Muscle of leg (tissue), 16 donors: ENCODE data around the gene PACC1. TPM values are rescaled to one million over a fixed set of nuclear protein-coding genes. Genes with fewer than 3 reads are reported as not detected.

Source experiments
- DNase-seq: peaks from one replicate; pipeline ENCODE4 v3.0.0; 2013
- H3K27ac ChIP-seq: one replicate; pipeline ENCODE4 v1.5.1; 2013; ENCODE audit warnings: mild to moderate bottlenecking, low read length, control low read depth
- H3K27me3 ChIP-seq: one replicate; pipeline ENCODE4 v1.6.1; 2013; ENCODE audit warnings: low read length; ENCODE audit not compliant: control insufficient read depth, insufficient read depth
- H3K36me3 ChIP-seq: one replicate; pipeline ENCODE4 v1.6.1; 2013; ENCODE audit warnings: low read length; ENCODE audit not compliant: control insufficient read depth, insufficient read depth
- H3K4me1 ChIP-seq: one replicate; pipeline ENCODE4 v1.6.1; 2013; ENCODE audit warnings: low read length; ENCODE audit not compliant: control insufficient read depth, insufficient read depth
- H3K4me3 ChIP-seq: one replicate; pipeline ENCODE4 v1.5.1; 2013; ENCODE audit warnings: low read length, control low read depth
- H3K9me3 ChIP-seq: replicated peaks from 2 replicates; pipeline ENCODE4 v1.6.1; 2013; ENCODE audit warnings: low read depth, low read length; ENCODE audit not compliant: control insufficient read depth
- WGBS: methylation state at CpG from one replicate; pipeline ENCODE4 v1.1.5; 2013; ENCODE audit warnings: missing lambda C conversion rate; ENCODE audit not compliant: insufficient coverage; 5-methylcytosine and 5-hydroxymethylcytosine counted together
- long read RNA-seq, 11 donors: transcript quantifications; one replicate each; lab custom pipeline, GENCODE V29; 2026
- polyA plus RNA-seq, 8 donors: library from polyadenylated mRNA; unstranded; fragments of 120-200 nt; gene quantifications; one replicate each; pipeline versions ENCODE4 v1.2.1 to v1.2.3, GENCODE V29; 2013; ENCODE audit warnings: inconsistent platforms in 1 of 8, low replicate concordance in 1 of 8; ENCODE audit not compliant: insufficient read length in 8 of 8, insufficient read depth in 1 of 8
- total RNA-seq: library from RNA; stranded (reverse); fragments of 120-200 nt; gene quantifications from one replicate; pipeline ENCODE4 v1.2.4, GENCODE V29; 2013

Gene PACC1
- total RNA-seq (7.8 TPM), polyA plus RNA-seq (1 to 10 TPM; 6.6 to 9.2 (median 7.1) TPM)
- long read RNA-seq, donor 1, partial matches to known transcripts = 6 of 7 reads
- long read RNA-seq, donor 1, other reads (novel, unspliced or antisense) = 0 of 7 reads
- long read RNA-seq, donor 2 = 0 reads
- long read RNA-seq, donor 3, partial matches to known transcripts = 0 of 2 reads
- long read RNA-seq, donor 3, other reads (novel, unspliced or antisense) = 0 of 2 reads
- long read RNA-seq, donor 4, partial matches to known transcripts = 0 of 2 reads
- long read RNA-seq, donor 4, other reads (novel, unspliced or antisense) = 0 of 2 reads
- long read RNA-seq, donor 5, partial matches to known transcripts = 0 of 6 reads
- long read RNA-seq, donor 5, other reads (novel, unspliced or antisense) = 0 of 6 reads
- long read RNA-seq, donor 6, partial matches to known transcripts = 5 of 7 reads
- long read RNA-seq, donor 6, other reads (novel, unspliced or antisense) = 0 of 7 reads
- long read RNA-seq, donor 7, transcript TMEM206-201 (8 exons, 2,475 nt) = major isoform, 5 of 5 reads
- long read RNA-seq, donor 7, partial matches to known transcripts = 0 of 5 reads
- long read RNA-seq, donor 7, other reads (novel, unspliced or antisense) = 0 of 5 reads
- long read RNA-seq, donor 8, partial matches to known transcripts = 11 of 15 reads
- long read RNA-seq, donor 8, other reads (novel, unspliced or antisense) = 0 of 15 reads
- long read RNA-seq, donor 9 = 0 reads
- long read RNA-seq, donor 10, transcript TMEM206-201 (8 exons, 2,475 nt) = major isoform, 5 of 5 reads
- long read RNA-seq, donor 10, partial matches to known transcripts = 0 of 5 reads
- long read RNA-seq, donor 10, other reads (novel, unspliced or antisense) = 0 of 5 reads
- long read RNA-seq, donor 11 = 0 reads

GRCh38 chr1:212414328-212415106, at the start of gene PACC1:
TSS of gene PACC1 (minus strand) at chr1:212414886. CDS start at chr1:212414757, 129 bp downstream.
- Histone ChIP-seq H3K4me1 (peaks cover 17% of the 10 kb centered on the region), H3K27ac (no peak within 1 kb of the TSS), H3K4me3 (peak within 1 kb of the TSS; percentile 91), H3K9me3 (no peaks in the 10 kb centered on the region), H3K27me3 (no peaks in the 10 kb centered on the region), H3K36me3 (peaks cover 16% of the 10 kb centered on the region)
- DNase-seq = peak; percentile 95
- under 1% methylated on average over 60 of the region's 74 CpGs for WGBS

- 44% methylated on average over 5 of the region's 7 CpGs for WGBS
- Histone ChIP-seq H3K36me3 (no peaks in the 10 kb centered on the region), H3K4me1 (peaks cover 16% of the 10 kb centered on the region), H3K9me3 (no peaks in the 10 kb centered on the region), H3K27me3 (no peaks in the 10 kb centered on the region), H3K27ac (no peak overlapping the region), H3K4me3 (no peak overlapping the region)
- no peak for DNase-seq
Measured at GRCh38 chr1:212463565-212464285, 49.0 kb upstream of the PACC1 start.

- DNase-seq = no peak
- H3K4me1 ChIP-seq = peaks cover 11% of the 10 kb centered on the region
- WGBS = 75% methylated on average over 8 of the region's 13 CpGs
- H3K4me3 ChIP-seq = no peak overlapping the region
- H3K27me3 ChIP-seq = no peaks in the 10 kb centered on the region
- peaks cover 6% of the 10 kb centered on the region for H3K9me3 ChIP-seq
- H3K27ac ChIP-seq = no peak overlapping the region
- H3K36me3 ChIP-seq = no peaks in the 10 kb centered on the region
Measured at GRCh38 chr1:212461916-212462660, 47.4 kb upstream of the PACC1 start.

GRCh38 chr1:212460376-212460775, 45.7 kb upstream of the PACC1 start:
- no peak for DNase-seq
- 75% methylated on average over 7 of the region's 9 CpGs for WGBS
- peaks cover 6% of the 10 kb centered on the region for H3K9me3 ChIP-seq
- H3K27ac ChIP-seq = no peak overlapping the region
- H3K36me3 ChIP-seq = no peaks in the 10 kb centered on the region
- H3K27me3 ChIP-seq = no peaks in the 10 kb centered on the region
- H3K4me3 ChIP-seq = no peak overlapping the region
- H3K4me1 ChIP-seq = peaks cover 21% of the 10 kb centered on the region

- no peaks in the 10 kb centered on the region for H3K27me3 ChIP-seq
- peaks cover 6% of the 10 kb centered on the region for H3K9me3 ChIP-seq
- no peaks in the 10 kb centered on the region for H3K36me3 ChIP-seq
- no peak for DNase-seq
- no peak overlapping the region for H3K4me3 ChIP-seq
- H3K4me1 ChIP-seq = peaks cover 21% of the 10 kb centered on the region
- no peak overlapping the region for H3K27ac ChIP-seq
- WGBS = 88% methylated on average over 5 of the region's 5 CpGs
Measured at GRCh38 chr1:212459656-212460055, 45.0 kb upstream of the PACC1 start.

GRCh38 chr1:212458817-212459216, 44.1 kb upstream of the PACC1 start:
- H3K36me3 ChIP-seq = no peaks in the 10 kb centered on the region
- no peak overlapping the region for H3K4me3 ChIP-seq
- peaks cover 6% of the 10 kb centered on the region for H3K9me3 ChIP-seq
- 33% methylated on average over 1 of the region's 1 CpG for WGBS
- H3K27ac ChIP-seq = no peak overlapping the region
- DNase-seq = no peak
- no peaks in the 10 kb centered on the region for H3K27me3 ChIP-seq
- H3K4me1 ChIP-seq = peaks cover 25% of the 10 kb centered on the region

- no peak overlapping the region for H3K4me3 ChIP-seq
- no peak for DNase-seq
- 48% methylated on average over 3 of the region's 8 CpGs for WGBS
Measured at GRCh38 chr1:212457740-212458338, 43.2 kb upstream of the PACC1 start.

GRCh38 chr1:212455803-212456528, 41.3 kb upstream of the PACC1 start:
- peak; percentile 90 for DNase-seq
- Histone ChIP-seq H3K9me3 (peaks cover 6% of the 10 kb centered on the region), H3K27ac (peak overlapping the region; percentile 62), H3K27me3 (no peaks in the 10 kb centered on the region), H3K36me3 (peaks cover 2% of the 10 kb centered on the region), H3K4me1 (peaks cover 47% of the 10 kb centered on the region), H3K4me3 (no peak overlapping the region)
- WGBS = 20% methylated on average over 6 of the region's 10 CpGs

More at GRCh38 chr1:212457740-212458338, 43.2 kb upstream of the PACC1 start:
- Histone ChIP-seq H3K27ac (no peak overlapping the region), H3K4me1 (peaks cover 28% of the 10 kb centered on the region), H3K36me3 (no peaks in the 10 kb centered on the region), H3K27me3 (no peaks in the 10 kb centered on the region), H3K9me3 (peaks cover 6% of the 10 kb centered on the region)
